PFSK-1 (cell line): ENCODE measurements around the gene TLK1. TPM values are rescaled to one million over a fixed set of nuclear protein-coding genes. Genes with fewer than 3 reads are reported as not detected.

Experiments
- FOXP2 ChIP-seq: optimal IDR thresholded peaks from 2 replicates; pipeline ENCODE3; 2011; ENCODE audit warnings: borderline replicate concordance, control low read depth, inconsistent platforms; ENCODE audit not compliant: insufficient read depth; ENCODE audit errors: extremely low read length, extremely low read depth
- POLR2AphosphoS5 ChIP-seq: IDR thresholded peaks from 2 replicates; pipeline ENCODE4 v1.6.1; 2012; ENCODE audit warnings: low read depth, mild to moderate bottlenecking, control low read depth, low read length, moderate library complexity
- REST ChIP-seq, 2 experiments: IDR thresholded peaks; 2 replicates each; pipeline versions ENCODE4 v1.6.1 to v1.8.0; 2011 to 2012; ENCODE audit warnings: low read depth in 2 of 2, low read length in 2 of 2, control low read depth in 1 of 2, inconsistent platforms in 1 of 2, mild to moderate bottlenecking in 1 of 2, moderate library complexity in 1 of 2; ENCODE audit not compliant: insufficient read depth in 1 of 2
- SIN3A ChIP-seq: IDR thresholded peaks from 2 replicates; pipeline ENCODE4 v1.6.1; 2012; ENCODE audit warnings: mild to moderate bottlenecking, low read length, moderate library complexity, borderline replicate concordance; ENCODE audit not compliant: insufficient read depth
- TAF1 ChIP-seq: IDR thresholded peaks from 2 replicates; pipeline ENCODE4 v1.6.1; 2012; ENCODE audit warnings: low read length, control low read depth, borderline replicate concordance; ENCODE audit not compliant: insufficient read depth
- polyA plus RNA-seq: library from polyadenylated mRNA; unstranded; fragments of >200 nt; gene quantifications from one replicate; pipeline ENCODE4 v1.2.1, GENCODE V29; 2012; ENCODE audit warnings: low read depth, missing spikeins; ENCODE audit not compliant: insufficient read length

The TLK1 gene
- polyA plus RNA-seq, result 10.3 TPM

DNA sequence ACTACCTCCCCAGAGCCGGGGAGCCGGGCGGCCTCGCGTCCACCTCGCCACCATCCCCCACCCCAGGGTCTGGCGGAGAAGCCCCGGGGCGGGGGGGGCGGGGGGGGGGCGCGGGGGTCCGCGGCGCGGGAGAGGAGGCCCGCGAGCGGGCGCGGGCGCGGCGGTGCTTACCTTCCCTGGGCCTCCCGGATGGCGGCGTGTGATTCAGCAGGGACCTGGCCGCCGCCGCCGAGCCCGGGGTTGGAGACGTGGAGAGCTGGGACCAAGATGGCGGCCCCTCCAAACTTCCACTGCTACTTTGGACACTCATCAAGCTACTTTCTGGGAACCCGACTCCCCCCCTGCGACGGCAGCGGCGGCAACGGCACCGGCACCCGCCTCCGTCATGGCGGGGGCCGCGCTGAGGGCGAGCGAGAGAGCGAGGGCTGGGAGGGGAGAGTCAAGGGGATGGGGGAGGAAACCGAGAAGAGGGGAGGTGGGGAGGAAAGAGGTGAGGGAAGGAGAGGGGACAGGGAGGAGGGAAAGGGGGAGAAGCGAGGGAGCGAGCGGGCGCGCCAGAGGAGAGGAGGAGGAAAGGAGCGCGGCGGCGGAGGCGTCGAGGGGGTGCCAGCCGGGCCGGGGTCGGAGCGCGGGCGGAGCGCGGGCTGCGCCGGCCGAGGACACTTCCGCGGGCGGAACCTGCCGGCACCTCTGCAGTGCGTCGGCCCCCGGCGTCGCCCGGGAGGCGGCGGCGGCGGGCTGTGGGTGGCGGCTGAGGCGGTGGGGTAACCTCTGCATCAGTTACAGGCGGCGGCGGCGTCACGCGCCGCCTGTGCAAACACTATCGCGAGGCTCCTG lies at the start of gene TLK1:
TLK1 (minus strand) TSS at position 775 of the 837 bp plus-strand sequence; CDS start at position 310, 465 bp downstream.
- TF ChIP-seq FOXP2, result peak; percentile 40
- TF ChIP-seq TAF1, result no peak
- peak; percentile 59 for TF ChIP-seq POLR2AphosphoS5
- TF ChIP-seq REST (IDR thresholded peaks at IDR 0.05; ENCODE audit: insufficient read depth in 1 of 2, low read depth in 2 of 2, low read length in 2 of 2), result no peak
- no peak for TF ChIP-seq SIN3A

DNA sequence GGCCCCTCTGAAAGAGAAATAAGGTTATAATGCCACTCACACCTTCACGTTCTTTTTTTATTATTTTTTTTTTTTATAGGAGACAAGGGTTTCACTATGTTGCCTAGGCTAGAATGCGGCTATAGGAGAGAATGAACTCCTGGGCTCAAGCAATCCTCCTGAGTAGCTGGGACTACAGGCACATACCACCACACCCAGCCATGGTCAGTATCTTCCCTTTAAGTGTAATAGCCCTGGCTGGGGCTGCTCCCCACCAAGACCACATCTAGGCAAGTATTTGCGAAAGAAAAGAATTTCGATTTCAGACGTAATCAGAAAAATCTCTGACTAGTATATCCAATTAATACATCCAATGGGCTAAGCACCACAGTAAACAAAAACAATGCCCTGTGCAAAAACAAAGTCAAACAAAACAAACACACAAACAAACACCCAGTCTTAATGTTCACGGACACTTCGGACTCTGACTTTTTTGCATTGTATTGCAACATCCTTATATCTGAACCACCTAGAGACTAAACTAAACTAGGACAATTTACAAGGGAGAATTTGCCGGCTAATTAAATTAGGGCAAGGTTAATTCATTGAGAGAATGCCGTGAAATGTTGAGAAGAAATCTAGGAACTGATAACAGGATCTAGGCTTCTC lies 49.6 kb upstream of the TLK1 start:
- TF ChIP-seq REST (IDR thresholded peaks at IDR 0.05; ENCODE audit: insufficient read depth in 1 of 2, low read depth in 2 of 2, low read length in 2 of 2) (no peak), TAF1 (no peak), FOXP2 (no peak), POLR2AphosphoS5 (no peak), SIN3A (no peak)

GRCh38 chr2:171208657-171209056 lies 48.0 kb upstream of the TLK1 start:
- TF ChIP-seq FOXP2 (no peak), POLR2AphosphoS5 (no peak), REST (IDR thresholded peaks at IDR 0.05; ENCODE audit: insufficient read depth in 1 of 2, low read depth in 2 of 2, low read length in 2 of 2) (no peak), TAF1 (no peak), SIN3A (no peak)

- TF ChIP-seq REST (IDR thresholded peaks at IDR 0.05; ENCODE audit: insufficient read depth in 1 of 2, low read depth in 2 of 2, low read length in 2 of 2) (no peak), SIN3A (no peak), FOXP2 (no peak), TAF1 (no peak), POLR2AphosphoS5 (no peak)
Measured at GRCh38 chr2:171206422-171207115, 45.9 kb upstream of the TLK1 start.
